GM12864 (cell line): ENCODE measurements around the gene ATXN2L.

Experiments
- DNase-seq: peaks from one replicate; pipeline ENCODE4 v3.0.0-alpha.2; 2011; ENCODE audit warnings: low read depth
- H3K4me3 ChIP-seq: 2 replicates; pipeline ENCODE4 v1.5.1; 2011; ENCODE audit warnings: mild to moderate bottlenecking, low read depth, low read length, control low read depth
- CTCF ChIP-seq: IDR thresholded peaks from 2 replicates; pipeline ENCODE4 v1.5.1; 2011; ENCODE audit warnings: low read depth, mild to moderate bottlenecking, moderate library complexity, low read length, control low read depth, inconsistent platforms; ENCODE audit errors: missing control alignments

ATXN2L gene

GRCh38 chr16:28846080-28846932, 23.5 kb downstream of the ATXN2L start, which contains the start of gene TUFM:
TUFM (minus strand) TSS chr16:28846348; CDS start chr16:28846269, 79 bp downstream.
- H3K4me3 ChIP-seq: peak within 1 kb of the TSS; percentile 65
- DNase-seq: peak; percentile 95
- TF ChIP-seq CTCF: peak; percentile 75

GRCh38 chr16:28846933-28847273, 24.1 kb downstream of the ATXN2L start:
- no peak for TF ChIP-seq CTCF
- no peak for DNase-seq
- peak overlapping the region; percentile 65 for H3K4me3 ChIP-seq

GRCh38 chr16:28858421-28858820, 35.6 kb downstream of the ATXN2L start:
- no peak for DNase-seq
- no peak for TF ChIP-seq CTCF
- H3K4me3 ChIP-seq: no peak overlapping the region

- DNase-seq: no peak
- H3K4me3 ChIP-seq: no peak overlapping the region
- no peak for TF ChIP-seq CTCF
Observed at GRCh38 chr16:28859326-28859725, 36.5 kb downstream of the ATXN2L start.

- TF ChIP-seq CTCF: no peak
- peak overlapping the region; percentile 65 for H3K4me3 ChIP-seq
- DNase-seq: no peak
Observed at GRCh38 chr16:28863929-28864793, 41.4 kb downstream of the ATXN2L start.

- no peak overlapping the region; the same call in 1 of the 2 replicates for H3K4me3 ChIP-seq
- TF ChIP-seq CTCF: no peak
- no peak for DNase-seq
Observed at GRCh38 chr16:28865001-28865688, 42.3 kb downstream of the ATXN2L start.
